Right lobe of liver (tissue), 4 donors: ENCODE measurements around the gene TSKS.

Source experiments
- POLR2A ChIP-seq: fragments of 450-650 bp; IDR thresholded peaks from one replicate; pipeline ENCODE4 v1.6.1; 2017; ENCODE audit warnings: antibody characterized with exemption, mild to moderate bottlenecking
- TF ChIP-seq, protein P1 (sequence below), 4 donors: fragments of 200-600 bp in 3 of 4; fragments of 450-650 bp in 1 of 4; IDR thresholded peaks; one replicate each; pipeline versions ENCODE4 v1.5.1 to v1.8.0; 2016 to 2022; ENCODE audit warnings: antibody characterized with exemption in 4 of 4, mild to moderate bottlenecking in 2 of 4
- donor health status: DM: no; HTN: no; CAD: no.
- donor health status: DM: no; HTN: no; CAD: no.
- donor health status: DM: no; HTN: yes; CAD: no.

DNA sequence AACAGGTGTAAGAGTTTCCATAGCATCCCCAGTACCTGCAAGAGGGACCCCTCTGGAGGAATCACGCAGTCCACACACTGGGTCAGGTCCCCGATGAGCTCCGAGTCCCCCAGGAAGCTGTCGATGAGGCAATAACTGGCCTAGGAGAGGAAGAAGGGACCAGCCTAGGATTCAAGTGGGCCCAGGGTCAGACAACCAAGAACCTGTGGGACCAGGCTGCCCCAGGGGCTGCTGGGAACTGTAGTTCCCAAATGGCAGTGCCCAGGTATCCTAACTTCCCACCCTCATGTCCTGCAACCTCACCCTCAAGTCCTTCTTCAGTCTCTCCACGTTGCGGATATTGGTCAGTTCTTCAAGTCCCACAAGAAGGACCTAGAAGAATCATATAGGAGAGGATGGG is 48.2 kb upstream of the TSKS start:
- TF ChIP-seq, protein P1, sequence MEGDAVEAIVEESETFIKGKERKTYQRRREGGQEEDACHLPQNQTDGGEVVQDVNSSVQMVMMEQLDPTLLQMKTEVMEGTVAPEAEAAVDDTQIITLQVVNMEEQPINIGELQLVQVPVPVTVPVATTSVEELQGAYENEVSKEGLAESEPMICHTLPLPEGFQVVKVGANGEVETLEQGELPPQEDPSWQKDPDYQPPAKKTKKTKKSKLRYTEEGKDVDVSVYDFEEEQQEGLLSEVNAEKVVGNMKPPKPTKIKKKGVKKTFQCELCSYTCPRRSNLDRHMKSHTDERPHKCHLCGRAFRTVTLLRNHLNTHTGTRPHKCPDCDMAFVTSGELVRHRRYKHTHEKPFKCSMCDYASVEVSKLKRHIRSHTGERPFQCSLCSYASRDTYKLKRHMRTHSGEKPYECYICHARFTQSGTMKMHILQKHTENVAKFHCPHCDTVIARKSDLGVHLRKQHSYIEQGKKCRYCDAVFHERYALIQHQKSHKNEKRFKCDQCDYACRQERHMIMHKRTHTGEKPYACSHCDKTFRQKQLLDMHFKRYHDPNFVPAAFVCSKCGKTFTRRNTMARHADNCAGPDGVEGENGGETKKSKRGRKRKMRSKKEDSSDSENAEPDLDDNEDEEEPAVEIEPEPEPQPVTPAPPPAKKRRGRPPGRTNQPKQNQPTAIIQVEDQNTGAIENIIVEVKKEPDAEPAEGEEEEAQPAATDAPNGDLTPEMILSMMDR (IDR thresholded peaks at IDR 0.05): no peak
- TF ChIP-seq POLR2A: no peak
